Breast epithelium (tissue), 3 donors: ENCODE data around the gene SLBP.

ENCODE experiments used
- CTCF ChIP-seq, 3 donors: fragments of 450-650 bp; IDR thresholded peaks; one replicate each; pipeline ENCODE4 v1.5.1; 2016 to 2017; ENCODE audit warnings: antibody characterized with exemption in 3 of 3, mild to moderate bottlenecking in 3 of 3, moderate library complexity in 3 of 3
- POLR2A ChIP-seq: fragments of 450-650 bp; IDR thresholded peaks from one replicate; pipeline ENCODE4 v1.6.1; 2016; ENCODE audit warnings: antibody characterized with exemption, mild to moderate bottlenecking, moderate library complexity
- POLR2AphosphoS5 ChIP-seq, 3 donors: sonication (generic); formaldehyde crosslinking; IDR thresholded peaks; one replicate each; pipeline ENCODE4 v1.6.1; 2017; ENCODE audit warnings: antibody characterized with exemption in 3 of 3

- TF ChIP-seq CTCF (IDR thresholded peaks at IDR 0.05) (no peak), POLR2A (no peak), POLR2AphosphoS5 (IDR thresholded peaks at IDR 0.05) (no peak)
Measured at GRCh38 chr4:1644891-1645657, 67.0 kb downstream of the SLBP start.
